HG02840 (cell line): ENCODE measurements around the gene TAOK3.
"Not testable (repeated sequence)": the region's sequence is repeated elsewhere in the genome, so short reads cannot be mapped to it uniquely, and the experiment has no call there.

Source experiments
- ATAC-seq: cut with Tn5 transposase; IDR thresholded peaks from one replicate; pipeline ENCODE4 v1.9.1; 2021; ENCODE audit warnings: mild to moderate bottlenecking, moderate library complexity, moderate number of reproducible peaks; ENCODE audit not compliant: unreplicated experiment, low FRiP score

The TAOK3 gene

DNA sequence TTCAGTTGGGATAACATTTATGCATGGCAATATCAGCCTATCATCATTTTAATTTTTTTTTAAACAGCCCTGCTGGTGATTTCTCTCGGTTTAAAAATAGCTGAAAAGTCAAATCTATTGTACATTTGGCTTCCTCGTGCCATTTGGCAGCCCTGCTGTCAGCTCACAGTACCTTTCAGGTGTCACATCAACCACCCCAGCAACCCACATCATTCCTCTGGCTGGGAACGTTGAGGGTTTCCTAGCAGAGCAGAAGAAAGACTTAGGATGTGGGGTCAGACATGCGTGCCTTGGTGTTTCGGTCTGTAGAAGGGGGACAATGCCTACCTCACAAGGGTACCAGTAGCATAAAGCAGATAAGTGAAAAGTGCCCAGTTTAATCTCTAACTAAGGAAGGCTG is 221.0 kb downstream of the TAOK3 start:
- no peak for ATAC-seq

DNA sequence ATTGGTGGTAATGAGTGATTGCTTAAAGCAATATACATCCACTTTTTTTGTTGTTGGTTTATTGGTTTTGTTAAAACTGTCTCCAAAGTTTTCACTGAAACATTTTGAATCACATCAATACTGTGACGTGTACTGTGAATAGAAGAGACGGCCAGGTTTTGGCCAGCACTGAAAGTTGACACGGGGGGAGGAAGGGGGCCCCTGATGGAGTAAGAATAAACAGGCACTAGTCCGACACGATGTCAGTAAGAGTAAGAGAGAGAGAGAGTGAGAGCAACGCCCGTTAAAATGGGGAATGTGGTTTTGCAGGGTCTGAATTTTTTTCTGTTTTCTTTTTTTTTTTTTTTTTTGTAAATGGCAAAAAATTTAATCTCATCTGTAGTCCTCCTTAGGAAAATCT is 222.1 kb downstream of the TAOK3 start:
- ATAC-seq, result no peak

DNA sequence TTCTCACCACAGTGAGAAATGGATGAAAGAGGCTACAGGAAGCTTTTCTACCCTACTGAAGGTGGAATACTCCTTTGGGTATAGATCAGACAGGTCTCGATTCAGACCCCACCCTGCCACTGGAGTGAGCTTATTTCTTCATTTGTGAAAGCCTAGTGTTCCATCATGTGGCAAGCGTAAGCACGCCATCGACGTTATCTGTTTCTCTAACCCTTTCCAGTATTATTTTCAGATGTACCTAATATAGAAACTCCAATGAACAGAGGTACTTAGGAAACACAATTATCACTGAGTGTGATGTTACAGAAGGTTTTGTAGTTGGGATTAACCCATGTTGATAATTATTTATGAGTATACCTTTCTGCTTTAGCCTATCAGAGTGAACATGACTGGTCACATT is 224.4 kb downstream of the TAOK3 start:
- no peak for ATAC-seq

DNA sequence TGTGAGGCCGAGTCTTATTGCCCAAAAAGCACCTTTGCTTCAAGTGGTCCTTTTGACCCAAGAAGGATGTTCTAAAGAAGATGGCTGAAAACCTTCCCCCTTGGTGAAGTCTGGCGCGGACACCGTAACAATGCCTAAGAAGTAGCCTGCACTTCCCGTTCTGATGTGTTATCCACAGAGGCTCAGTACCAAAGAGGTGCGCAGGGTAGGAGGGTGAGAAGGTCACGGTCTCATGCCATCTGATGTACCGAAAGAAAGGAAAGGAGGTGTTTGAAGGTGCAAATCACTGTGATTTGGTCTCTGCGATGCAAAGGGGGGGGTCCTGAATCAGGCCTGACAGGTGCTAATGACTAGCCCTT is 226.9 kb downstream of the TAOK3 start:
- no peak for ATAC-seq

DNA sequence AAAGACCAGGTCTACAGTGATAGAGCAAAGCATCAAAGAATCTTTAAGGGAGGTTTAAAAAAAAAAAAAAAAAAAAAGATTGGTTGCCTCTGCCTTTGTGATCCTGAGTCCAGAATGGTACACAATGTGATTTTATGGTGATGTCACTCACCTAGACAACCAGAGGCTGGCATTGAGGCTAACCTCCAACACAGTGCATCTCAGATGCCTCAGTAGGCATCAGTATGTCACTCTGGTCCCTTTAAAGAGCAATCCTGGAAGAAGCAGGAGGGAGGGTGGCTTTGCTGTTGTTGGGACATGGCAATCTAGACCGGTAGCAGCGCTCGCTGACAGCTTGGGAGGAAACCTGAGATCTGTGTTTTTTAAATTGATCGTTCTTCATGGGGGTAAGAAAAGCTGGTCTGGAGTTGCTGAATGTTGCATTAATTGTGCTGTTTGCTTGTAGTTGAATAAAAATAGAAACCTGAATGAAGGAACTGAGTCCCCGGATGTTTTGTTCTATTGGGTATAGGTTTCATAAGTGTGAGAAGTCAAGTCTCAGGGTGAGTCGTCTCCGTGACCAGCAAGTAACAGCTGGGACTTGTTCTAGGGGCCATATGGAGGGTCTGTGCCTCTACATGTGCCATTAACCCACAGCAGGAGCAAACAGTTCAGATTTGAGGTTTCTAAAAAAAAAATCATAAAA is 227.5 kb downstream of the TAOK3 start:
- ATAC-seq, result no peak

DNA sequence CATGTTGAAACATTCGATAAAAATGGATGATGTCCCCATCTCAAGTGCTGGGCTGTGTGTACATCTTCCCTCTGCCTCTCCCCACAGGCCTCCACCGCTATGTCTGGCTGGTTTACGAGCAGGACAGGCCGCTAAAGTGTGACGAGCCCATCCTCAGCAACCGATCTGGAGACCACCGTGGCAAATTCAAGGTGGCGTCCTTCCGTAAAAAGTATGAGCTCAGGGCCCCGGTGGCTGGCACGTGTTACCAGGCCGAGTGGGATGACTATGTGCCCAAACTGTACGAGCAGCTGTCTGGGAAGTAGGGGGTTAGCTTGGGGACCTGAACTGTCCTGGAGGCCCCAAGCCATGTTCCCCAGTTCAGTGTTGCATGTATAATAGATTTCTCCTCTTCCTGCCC is 228.2 kb downstream of the TAOK3 start:
- ATAC-seq, result no peak

DNA sequence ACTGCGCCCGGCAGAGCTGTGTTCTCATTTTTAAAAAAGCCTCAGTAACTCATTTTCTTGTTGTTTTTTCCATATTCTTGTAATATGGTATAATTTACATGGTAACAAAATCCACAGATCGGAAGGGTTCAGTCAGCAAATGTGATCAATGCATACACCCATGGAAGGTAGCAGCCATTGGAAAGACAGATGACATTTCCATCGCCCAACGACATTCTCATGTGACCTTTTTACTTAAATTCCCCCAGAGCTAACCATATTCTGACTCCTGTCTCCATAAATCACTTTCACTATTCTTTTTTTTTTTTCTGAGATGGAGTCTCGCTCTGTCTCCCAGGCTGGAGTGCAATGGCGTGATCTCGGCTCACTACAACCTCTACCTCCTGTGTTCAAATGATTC is 231.9 kb downstream of the TAOK3 start:
- no peak for ATAC-seq

DNA sequence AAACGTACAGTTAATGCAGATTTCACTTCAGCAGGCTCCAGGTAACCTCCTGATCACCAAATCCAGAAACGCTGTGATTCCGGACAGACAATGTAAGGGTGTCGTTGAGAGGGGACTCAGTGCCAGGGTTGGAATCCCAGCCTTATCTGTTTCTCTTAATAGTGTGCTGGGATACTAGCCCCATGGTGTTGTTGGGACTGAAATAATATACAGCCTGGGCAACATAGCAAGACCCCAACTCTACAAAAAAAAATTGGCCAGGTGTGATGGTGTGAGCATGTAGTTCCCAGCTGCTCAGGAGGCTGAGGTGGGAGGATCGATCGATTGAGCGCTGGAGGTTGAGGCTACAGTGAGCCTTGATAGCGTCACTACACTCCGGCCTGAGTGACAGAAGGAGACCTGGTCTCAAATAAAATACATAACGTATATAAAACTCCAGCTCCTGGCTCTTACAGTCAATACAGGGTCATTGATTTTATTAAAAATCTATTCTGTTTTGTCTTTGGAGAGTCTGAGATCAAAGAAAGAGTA is 235.5 kb downstream of the TAOK3 start:
- no peak for ATAC-seq

DNA sequence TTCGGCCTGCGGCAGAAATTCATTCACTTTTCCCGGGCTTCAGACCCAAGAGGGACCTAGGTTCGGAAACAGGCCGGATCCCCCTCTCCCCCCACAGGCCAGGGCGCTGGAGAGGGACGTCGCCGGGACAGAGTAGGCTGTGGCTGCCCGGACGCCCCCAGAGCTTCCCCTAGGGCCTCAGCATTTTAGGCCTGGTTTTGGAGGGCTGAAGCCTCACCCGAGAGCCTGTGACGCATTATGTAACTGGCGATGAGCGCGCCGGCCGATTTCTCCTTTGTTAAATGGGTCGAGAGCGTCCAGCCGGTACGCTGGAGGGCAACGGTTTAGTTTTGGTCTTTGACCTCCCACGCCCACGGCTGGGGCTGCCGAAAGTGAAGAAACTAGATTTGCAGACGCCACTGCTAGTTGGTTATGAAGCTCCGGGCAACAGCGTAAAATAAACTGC is 236.1 kb downstream of the TAOK3 start:
- ATAC-seq, result peak; percentile 24

DNA sequence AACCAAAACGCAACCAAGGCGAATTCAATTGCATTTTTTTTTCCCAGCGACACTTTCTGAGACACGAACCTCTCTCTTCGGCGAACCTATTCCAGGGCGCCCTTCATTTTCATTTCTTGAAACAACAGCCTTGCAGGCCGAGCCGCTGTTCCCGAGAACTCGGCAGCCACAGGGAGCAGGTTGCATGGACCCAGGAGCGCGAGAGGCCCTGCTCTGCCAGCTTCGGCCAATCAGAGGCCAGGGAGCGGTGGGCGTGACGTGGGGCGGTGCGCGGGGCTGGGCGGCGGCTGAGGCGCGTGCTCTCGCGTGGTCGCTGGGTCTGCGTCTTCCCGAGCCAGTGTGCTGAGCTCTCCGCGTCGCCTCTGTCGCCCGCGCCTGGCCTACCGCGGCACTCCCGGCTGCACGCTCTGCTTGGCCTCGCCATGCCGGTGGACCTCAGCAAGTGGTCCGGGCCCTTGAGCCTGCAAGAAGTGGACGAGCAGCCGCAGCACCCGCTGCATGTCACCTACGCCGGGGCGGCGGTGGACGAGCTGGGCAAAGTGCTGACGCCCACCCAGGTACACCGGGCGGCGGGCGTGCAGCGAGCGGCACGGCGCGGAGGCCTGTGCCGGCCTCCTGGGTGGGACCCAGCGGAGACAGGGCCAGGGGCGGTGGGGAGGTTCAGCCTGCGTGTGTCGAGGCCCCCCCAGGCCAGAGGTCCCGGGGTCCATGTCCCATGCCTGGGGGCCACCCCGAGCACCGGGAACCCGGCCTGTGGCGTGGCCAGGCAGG is 236.7 kb downstream of the TAOK3 start, which contains the start of gene PEBP1:
PEBP1 (plus strand) TSS at position 337 of the 771 bp plus-strand sequence; CDS start at position 423, 86 bp downstream.
- peak; percentile 95 for ATAC-seq

DNA sequence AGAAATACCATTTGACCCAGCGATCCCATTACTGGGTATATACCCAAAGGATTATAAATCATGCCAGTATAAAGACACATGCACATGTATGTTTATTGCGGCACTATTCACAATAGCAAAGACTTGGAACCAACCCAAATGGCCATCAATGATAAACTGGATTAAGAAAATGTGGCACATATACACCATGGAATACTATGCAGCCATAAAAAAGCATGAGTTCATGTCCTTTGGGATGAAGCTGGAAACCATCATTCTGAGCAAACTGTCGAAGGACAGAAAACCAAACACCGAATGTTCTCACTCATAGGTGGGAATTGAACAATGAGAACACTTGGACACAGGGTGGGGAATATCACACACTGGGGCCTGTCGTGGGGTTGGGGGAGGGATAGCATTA is 243.3 kb downstream of the TAOK3 start:
- ATAC-seq, result not testable (repeated sequence)

DNA sequence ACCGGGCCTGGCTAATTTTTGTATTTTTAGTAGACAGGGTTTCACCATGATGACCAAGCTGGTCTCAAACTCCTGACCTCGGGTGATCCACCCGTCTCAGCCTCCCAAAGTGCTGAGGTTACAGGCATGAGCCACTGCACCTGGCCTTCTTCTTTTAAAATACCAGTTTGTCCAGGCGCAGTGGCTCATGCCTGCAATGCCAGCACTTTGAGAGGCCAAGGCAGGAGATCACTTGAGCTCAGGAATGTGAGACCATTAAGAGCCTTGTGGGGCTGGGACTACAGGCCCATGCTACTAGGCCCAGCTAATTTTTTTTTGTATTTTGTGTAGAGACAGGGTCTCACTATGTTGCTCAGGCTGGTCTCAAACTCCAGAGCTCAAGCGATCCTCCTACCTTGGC is 244.8 kb downstream of the TAOK3 start:
- ATAC-seq, result no peak

DNA sequence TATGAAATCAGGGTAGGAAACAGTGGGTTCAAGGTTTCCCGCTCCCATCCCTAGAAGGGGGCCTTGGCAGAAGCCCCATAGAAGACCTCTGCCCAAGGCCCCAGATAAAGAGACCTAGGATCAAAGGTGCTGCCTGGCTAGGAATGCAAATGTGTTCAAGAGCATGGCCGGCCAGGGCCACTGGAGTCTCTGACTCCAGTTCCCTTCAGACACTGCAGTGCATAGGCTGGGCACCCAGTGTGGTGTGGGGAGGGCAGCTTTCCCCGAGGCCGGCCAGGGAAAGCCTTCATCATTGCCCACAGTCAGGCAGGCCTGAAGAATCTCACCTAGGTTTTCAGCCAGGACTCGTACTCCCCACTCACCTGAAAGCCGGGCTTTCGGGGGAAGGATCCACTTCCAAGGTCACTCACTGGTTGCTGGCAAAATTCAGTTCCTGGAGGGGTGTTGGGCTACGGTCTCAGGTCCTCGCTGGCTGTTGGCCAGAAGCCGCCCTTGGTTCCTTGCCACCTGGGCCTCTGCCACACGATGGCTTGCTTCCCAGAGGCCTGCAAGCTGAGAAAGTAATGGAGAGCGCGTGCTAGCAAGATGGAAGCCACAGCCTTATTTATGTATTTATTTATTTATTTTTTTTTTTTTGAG is 246.5 kb downstream of the TAOK3 start:
- no peak for ATAC-seq

DNA sequence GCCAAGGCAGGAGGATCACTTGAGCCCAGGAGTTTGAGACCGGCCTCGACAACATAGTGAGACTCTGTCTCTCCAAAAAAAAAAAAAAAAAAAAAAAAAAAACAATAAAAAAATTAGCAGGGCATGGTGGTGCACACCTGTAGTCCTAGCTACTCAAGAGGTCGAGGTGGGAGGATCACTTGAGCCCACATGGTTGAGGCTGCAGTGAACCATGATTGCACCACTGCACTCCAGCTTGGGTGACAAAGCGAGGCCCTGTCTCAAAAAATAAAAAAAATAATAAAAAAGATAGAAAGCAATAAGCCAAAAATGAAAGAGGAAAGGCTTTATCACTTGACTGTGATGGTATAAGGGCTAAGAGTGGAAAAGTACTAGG is 247.0 kb downstream of the TAOK3 start:
- ATAC-seq, result no peak

DNA sequence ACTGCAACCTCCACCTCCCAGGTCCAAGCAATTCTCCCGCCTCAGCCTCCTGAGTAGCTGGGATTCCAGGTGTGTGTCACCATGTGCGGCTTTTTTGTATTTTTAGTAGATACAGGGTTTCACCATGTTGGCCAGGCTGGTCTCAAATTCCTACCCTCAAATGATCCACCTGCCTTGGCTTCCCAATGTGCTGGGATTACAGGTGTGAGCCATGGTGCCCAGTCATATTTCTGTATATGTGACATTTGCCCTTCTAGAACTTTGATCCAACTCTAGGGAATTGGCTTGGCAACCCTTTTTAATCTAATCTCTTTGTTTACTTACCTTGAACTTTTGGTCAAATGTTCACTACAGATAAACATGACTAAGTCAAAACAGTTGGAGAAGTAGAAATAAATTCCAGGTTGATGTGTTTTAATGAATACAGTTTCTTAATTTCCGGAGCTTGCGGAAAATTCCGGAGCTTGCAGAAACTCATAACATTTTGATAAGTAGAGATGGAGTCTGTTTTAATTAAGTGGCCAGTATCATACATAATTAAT is 248.3 kb downstream of the TAOK3 start:
- ATAC-seq, result no peak

DNA sequence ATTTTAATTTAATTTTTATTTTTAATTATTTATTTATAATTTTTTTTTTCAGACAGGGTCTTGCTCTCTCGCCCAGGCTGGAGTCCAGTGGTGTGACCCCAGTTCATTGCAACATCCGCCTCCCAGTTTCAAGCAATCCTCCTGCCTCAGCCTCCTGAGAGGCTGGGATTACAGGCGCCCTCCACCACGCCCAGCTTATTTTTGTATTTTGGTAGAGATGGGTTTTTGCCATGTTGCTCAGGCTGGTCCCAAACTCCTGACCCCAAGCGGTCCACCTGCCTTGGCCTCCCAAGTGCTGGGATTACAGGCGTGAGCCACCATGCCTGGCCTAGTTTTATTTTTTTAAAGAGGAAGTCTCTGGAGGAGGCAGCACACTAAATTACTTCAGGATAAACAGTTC is 250.4 kb downstream of the TAOK3 start:
- ATAC-seq, result no peak

DNA sequence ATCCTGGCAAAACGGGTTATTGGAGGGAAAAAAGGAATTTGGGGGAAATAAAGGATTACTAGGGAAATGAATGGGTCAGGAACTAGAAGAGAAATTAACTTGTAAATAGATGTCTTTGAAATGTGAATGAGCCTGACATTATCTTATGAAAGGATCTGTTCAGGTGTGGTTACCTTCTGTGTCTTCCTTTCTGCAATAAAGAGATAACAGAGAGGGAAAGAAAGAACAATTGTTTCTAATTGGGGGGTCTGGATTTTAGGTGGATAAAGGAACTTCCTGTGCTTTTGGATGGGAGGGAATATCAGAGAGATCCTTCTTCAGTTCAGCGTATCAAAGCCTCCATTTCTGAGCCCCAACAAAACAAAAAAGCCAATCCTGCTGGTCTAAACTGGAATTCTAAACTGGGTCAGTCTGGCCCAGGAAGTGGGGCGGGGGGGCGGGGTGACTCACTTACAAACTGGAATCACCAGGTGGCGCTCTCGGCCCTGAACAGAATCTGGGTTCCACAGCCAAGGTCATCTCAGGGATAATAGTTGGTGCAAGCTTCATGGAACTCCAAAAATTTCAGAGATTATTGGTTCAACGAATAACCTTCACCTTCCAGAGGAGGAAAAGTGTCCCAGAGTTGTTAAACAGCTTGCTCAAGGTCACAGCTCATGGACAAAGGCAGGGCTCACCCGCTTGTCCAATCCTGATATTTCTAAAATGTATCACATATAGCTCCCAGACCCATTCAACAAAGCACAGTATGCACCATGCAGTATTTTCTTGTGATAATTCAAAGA is 251.9 kb downstream of the TAOK3 start:
- no peak for ATAC-seq

DNA sequence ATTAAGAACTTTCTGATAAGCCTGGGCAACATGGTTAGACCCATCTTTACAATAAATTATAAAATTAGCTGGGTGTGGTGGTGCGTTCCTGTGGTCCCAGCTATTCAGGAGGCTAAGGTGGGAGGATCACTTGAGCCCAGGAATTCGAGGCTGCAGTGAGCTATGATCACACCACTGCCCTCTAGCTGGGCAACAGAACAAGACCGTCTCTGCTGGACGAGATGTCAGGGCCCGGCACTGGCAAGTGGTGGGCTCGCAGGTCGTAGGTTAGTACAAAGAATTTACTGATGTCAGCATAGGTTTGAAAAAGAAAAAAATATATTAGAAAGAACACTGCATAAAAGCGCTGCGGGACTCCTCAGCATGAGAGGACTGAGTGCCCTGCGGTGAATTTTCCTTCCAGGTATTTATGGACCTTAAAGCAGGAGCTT is 253.2 kb downstream of the TAOK3 start:
- no peak for ATAC-seq

DNA sequence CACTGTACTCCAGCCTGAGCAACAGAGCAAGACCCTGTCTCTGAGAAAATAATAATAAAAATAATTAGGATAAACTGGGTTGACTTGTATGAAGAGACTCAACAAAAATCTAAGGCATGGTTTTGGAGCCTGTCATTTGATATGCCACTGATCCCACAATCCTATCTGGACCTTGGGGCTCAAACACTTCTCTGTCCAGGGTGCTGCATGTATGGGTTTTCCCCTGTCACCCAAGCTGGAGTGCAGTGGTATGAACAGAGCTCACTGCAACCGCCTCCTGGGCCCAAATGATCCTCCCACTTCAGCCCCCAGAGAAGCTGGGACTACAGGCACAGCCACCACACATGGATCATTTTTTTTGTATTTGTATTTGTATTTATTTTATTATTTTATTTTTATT is 263.6 kb downstream of the TAOK3 start:
- ATAC-seq, result no peak

DNA sequence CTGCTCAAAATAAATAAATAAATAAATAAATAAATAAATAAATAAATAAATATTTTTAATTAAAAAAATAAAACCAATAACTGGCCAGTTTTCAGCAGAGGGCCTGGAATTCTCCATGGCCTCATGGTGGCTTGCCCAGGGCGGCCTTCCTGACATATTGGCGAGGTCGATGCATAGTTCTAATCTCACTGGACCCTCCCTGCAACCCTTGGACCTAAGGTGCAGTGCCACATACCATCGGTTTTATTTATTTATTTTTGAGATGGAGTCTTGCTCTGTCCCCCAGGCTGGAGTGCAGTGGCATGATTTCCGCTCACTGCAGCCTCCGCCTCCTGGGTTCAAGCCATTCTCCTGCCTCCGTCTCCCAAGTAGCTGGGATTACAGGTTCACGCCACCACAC is 265.0 kb downstream of the TAOK3 start:
- no peak for ATAC-seq
